NB4 (cell line): ENCODE measurements around the gene LRRC8C.

Source experiments
- MYC ChIP-seq: IDR thresholded peaks from 2 replicates; pipeline ENCODE4 v1.6.1; 2011; ENCODE audit warnings: low read depth, low read length
- POLR2A ChIP-seq: IDR thresholded peaks from 2 replicates; pipeline ENCODE4 v1.6.1; 2011; ENCODE audit warnings: mild to moderate bottlenecking; ENCODE audit not compliant: insufficient read length; ENCODE audit errors: extremely low read depth
- TF ChIP-seq, protein P1 (sequence below): IDR thresholded peaks from one replicate; pipeline ENCODE4 v1.5.1; 2012; ENCODE audit warnings: low read depth, low read length
- TF ChIP-seq, protein P2 (sequence below): IDR thresholded peaks from 2 replicates; pipeline ENCODE4 v1.6.1; 2011; ENCODE audit warnings: low read depth, low read length

DNA sequence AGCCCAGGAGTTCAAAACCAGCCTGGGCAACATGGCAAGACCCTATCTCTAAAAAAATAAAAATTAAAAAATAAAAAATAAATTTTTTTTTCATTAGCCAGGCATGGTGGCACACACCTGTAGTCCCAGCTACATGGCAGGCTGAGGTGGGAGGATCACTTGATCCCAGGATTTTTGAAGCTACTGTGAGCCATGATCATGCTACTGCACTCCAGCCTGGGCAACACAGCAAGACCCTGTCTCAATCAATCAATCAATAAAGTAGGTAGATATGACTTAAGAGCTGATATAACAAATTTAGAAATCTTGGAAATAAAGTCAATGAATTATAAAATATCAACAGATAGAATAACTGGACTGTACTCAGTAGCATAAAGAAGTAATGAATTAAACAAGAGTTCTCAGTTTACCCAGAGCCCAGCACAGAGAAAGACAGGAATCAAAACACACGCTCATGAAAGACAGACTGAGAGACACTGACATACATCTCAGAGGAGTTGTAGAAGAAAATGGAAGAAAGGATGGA, 69.7 kb downstream of the LRRC8C start:
- TF ChIP-seq, protein P1, sequence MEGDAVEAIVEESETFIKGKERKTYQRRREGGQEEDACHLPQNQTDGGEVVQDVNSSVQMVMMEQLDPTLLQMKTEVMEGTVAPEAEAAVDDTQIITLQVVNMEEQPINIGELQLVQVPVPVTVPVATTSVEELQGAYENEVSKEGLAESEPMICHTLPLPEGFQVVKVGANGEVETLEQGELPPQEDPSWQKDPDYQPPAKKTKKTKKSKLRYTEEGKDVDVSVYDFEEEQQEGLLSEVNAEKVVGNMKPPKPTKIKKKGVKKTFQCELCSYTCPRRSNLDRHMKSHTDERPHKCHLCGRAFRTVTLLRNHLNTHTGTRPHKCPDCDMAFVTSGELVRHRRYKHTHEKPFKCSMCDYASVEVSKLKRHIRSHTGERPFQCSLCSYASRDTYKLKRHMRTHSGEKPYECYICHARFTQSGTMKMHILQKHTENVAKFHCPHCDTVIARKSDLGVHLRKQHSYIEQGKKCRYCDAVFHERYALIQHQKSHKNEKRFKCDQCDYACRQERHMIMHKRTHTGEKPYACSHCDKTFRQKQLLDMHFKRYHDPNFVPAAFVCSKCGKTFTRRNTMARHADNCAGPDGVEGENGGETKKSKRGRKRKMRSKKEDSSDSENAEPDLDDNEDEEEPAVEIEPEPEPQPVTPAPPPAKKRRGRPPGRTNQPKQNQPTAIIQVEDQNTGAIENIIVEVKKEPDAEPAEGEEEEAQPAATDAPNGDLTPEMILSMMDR = no peak
- no peak for TF ChIP-seq POLR2A
- TF ChIP-seq, protein P2, sequence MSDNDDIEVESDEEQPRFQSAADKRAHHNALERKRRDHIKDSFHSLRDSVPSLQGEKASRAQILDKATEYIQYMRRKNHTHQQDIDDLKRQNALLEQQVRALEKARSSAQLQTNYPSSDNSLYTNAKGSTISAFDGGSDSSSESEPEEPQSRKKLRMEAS = no peak
- no peak for TF ChIP-seq MYC
